ENCODE measurements around the gene PUS10.
"Not testable (repeated sequence)": the region's sequence is repeated elsewhere in the genome, so short reads cannot be mapped to it uniquely, and the experiment has no call there.

The PUS10 gene, protein sequence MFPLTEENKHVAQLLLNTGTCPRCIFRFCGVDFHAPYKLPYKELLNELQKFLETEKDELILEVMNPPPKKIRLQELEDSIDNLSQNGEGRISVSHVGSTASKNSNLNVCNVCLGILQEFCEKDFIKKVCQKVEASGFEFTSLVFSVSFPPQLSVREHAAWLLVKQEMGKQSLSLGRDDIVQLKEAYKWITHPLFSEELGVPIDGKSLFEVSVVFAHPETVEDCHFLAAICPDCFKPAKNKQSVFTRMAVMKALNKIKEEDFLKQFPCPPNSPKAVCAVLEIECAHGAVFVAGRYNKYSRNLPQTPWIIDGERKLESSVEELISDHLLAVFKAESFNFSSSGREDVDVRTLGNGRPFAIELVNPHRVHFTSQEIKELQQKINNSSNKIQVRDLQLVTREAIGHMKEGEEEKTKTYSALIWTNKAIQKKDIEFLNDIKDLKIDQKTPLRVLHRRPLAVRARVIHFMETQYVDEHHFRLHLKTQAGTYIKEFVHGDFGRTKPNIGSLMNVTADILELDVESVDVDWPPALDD

DNA sequence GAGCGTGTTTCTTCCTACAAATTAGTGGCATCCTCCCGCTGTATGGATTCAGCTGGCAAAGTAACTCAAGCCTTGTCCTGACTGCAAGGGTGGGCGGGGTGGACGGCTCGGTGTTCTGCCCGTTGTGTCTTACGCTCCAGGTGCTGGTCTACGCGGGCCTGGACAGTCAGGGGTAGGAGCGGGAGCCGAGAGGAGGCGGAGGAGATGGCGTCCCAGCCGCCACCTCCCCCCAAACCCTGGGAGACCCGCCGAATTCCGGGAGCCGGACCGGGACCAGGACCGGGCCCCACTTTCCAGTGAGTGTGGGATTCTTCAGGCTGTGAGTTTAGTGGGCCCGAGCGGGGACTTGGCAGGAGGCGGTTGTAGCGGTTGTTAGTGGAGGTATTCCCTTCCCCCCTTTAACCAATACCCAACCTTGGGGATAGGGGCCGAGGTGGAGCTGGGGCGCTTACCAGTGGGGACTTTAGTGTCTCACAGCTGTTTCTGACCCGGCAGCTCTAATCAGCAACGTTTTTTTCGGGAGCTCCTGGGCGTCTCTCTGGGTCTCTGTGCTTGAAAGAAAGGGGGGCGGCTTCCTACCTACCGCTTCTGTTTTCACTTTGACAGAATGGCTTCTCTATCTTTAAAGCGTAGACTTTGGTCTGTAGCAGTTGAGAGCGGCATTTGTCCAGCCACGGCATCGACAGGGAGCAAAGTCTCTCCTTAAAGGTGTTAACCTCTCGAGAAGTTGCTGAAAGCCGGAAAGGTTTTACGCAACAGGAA is at the start of gene PUS10, which contains the start of gene PEX13:
Gene PUS10, minus strand, starts transcription at position 700 of the 762 bp plus-strand sequence. CDS start 6,365 bp downstream, outside the sequence.
Gene PEX13, plus strand, starts transcription at position 165 of the 762 bp plus-strand sequence. Its CDS starts 40 bp downstream, at position 205.
- Mint-ChIP-seq H3K4me3 (peak within 1 kb of the TSS; percentile 99), H3K4me1 (ENCODE audit: low read depth) (peaks cover 53% of the 10 kb centered on the region), H3K36me3 (peaks cover 7% of the 10 kb centered on the region), H3K27me3 (no peaks in the 10 kb centered on the region), H3K9me3 (ENCODE audit: low read depth) (no peaks in the 10 kb centered on the region), H3K27ac (peak within 1 kb of the TSS; percentile 100)

DNA sequence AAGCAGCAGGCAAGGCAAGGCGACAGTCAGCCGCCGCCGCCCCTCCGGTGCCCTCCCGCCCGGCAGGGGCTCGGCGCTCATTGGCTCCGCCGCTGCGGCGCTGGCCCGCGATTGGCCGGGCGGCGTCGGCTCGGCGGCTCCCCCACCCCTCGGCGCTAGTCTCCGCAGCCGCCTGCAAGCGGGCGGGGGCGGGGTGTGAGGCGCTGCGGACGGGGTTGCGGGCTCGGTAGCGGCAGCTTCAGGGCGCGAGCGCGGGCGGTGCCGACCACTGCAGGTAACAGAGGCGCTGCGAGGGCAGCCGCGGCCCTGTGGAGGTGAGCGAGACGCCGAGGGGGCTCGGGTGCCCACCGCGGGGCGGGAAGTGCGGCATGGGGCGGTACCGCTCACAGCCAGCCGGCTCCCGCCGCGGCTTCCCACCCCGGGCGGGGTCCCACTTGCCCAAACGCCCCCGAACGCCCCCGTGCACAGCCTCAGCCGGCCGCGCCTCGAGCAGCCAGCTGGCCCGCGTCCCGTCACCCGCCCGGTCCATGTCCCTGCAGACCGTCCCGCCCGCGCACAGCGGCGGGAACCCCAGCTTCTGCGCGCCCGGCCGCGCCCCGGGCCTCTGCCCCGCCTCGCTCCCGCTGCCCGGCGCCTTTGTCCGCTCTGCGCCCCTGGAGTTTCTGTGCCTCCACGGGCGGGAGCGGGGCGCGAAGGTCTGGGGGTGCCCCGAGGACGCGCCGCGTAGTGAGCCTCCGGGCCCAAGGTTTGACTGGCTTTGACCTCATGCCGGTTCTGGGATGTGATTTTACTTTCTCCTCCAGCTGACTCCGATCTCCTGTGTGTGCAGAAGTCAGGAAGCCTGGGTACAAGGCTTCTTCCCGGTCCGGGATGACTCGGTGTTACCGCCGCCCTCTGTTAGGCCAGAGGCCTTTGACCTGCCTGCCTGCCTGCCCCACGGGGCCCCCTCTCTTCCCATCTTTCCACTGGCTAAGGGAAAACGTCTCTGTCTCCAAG is 48.0 kb upstream of the PUS10 start, which contains the start of gene SANBR:
Gene SANBR, plus strand, starts transcription at position 158 of the 996 bp plus-strand sequence. CDS start 4,480 bp downstream, outside the sequence.
- H3K9me3 Mint-ChIP-seq (ENCODE audit: low read depth) = no peaks in the 10 kb centered on the region
- no peaks in the 10 kb centered on the region for H3K36me3 Mint-ChIP-seq
- H3K27me3 Mint-ChIP-seq = no peaks in the 10 kb centered on the region
- H3K4me3 Mint-ChIP-seq = peak within 1 kb of the TSS; percentile 90
- H3K27ac Mint-ChIP-seq = peak within 1 kb of the TSS; percentile 68
- H3K4me1 Mint-ChIP-seq (ENCODE audit: low read depth) = peaks cover 8% of the 10 kb centered on the region

DNA sequence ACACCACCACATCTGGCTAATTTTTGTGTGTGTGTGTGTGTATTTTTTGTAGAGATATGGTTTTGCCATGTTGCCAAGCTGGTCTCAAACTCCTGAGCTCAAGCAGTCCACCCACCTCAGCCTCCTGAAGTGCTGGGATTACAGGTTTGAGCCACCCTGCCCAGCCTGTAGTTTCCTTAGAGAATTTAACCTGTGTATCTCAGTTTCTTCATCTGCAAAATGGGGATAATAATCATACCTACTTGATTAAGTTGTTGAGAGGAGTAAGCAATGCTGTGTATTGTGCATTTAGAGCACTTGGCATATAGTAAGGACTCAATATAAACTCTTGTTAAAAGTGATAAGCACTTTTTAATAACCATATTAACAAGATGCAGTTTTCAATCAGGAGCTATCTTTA is 41.3 kb upstream of the PUS10 start:
- H3K4me1 Mint-ChIP-seq (ENCODE audit: low read depth) = peaks cover 5% of the 10 kb centered on the region
- H3K27me3 Mint-ChIP-seq = no peaks in the 10 kb centered on the region
- no peak overlapping the region for H3K4me3 Mint-ChIP-seq
- no peaks in the 10 kb centered on the region for H3K9me3 Mint-ChIP-seq (ENCODE audit: low read depth)
- peaks cover 6% of the 10 kb centered on the region for H3K36me3 Mint-ChIP-seq
- no peak overlapping the region for H3K27ac Mint-ChIP-seq

DNA sequence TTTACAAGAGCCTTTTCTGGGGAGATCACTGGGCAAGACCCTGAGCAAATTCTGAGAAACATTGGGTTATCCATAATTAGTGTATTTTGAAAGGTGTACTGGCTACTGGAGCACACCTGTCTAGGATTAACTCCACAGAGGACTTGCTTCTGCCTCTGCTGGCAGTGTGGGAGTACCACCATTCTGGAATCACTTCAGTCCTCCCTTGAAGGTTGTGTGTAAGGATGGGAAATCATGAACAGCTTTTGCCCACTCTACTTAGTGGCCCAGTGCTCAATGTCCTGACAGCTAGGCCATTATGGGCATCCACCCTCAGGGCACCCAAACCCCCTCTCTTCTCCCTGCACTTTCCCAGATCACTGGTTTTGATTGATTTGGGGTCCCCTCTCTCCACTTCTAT is 39.5 kb upstream of the PUS10 start:
- no peak overlapping the region for H3K4me3 Mint-ChIP-seq
- peaks cover 10% of the 10 kb centered on the region for H3K36me3 Mint-ChIP-seq
- H3K9me3 Mint-ChIP-seq (ENCODE audit: low read depth) = no peaks in the 10 kb centered on the region
- peaks cover 5% of the 10 kb centered on the region for H3K4me1 Mint-ChIP-seq (ENCODE audit: low read depth)
- no peak overlapping the region for H3K27ac Mint-ChIP-seq
- H3K27me3 Mint-ChIP-seq = no peaks in the 10 kb centered on the region

DNA sequence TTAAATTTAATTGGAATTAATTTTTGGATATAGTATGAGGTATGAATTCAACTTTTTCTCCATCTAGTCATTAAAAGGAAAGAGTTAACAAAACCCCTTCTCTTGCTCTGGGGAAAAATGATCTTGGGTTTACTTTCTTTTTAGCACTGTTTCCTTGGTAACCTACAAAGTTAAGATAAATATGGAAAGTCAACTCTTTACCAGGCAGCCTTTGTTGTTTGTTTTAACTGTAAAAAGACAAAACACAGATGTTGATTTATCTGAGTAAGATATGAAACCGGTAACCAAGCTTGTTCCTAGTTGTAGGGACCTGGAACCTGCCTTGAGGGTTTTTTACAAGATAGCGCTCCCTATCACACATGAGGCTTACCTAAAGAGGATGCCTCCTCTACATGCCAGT is 37.5 kb upstream of the PUS10 start:
- Mint-ChIP-seq H3K27me3 (no peaks in the 10 kb centered on the region), H3K4me3 (no peak overlapping the region), H3K9me3 (ENCODE audit: low read depth) (no peaks in the 10 kb centered on the region), H3K36me3 (peaks cover 10% of the 10 kb centered on the region), H3K4me1 (ENCODE audit: low read depth) (peaks cover 5% of the 10 kb centered on the region), H3K27ac (no peak overlapping the region)

DNA sequence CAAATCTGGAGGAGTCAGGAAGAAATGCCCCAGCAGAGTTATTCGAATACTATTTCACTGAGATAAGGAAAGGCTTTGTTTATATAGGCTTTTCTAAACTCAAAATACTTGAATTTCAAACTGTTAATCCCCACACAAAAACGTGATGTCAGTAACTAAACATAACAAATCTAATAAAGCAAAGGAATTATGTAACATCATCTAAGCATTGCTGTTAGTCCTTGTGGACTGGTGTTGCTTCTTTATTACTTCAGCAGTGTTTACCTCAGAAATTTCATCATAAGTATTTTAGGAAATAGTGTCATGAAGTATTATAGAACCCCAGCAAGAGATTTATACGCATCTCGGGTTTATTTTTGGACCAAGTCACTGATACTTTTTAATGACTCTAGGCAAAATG is 27.9 kb upstream of the PUS10 start:
- Mint-ChIP-seq H3K36me3 (peaks cover 7% of the 10 kb centered on the region), H3K4me1 (ENCODE audit: low read depth) (peaks cover 15% of the 10 kb centered on the region), H3K27me3 (no peaks in the 10 kb centered on the region), H3K4me3 (no peak overlapping the region), H3K9me3 (ENCODE audit: low read depth) (no peaks in the 10 kb centered on the region), H3K27ac (peak overlapping the region; percentile 1)

DNA sequence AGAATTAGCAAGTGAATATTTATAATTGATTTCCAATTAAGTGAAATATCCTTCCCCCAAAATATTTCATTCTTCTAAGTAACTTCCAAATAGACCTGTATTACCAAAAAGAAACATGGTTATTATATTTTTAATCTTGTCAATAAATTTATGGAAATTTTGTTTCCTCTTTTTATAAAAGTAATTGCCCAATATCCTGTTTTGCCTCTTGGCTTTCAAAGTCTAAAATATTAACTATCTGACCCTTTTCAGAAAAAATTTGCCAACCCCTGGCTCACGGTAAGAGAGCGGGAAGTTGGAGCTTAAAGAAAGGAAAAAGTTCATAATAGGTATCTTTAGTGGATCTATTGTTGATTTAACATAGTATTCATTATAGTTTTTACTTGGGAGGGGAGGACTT is 27.2 kb upstream of the PUS10 start:
- Mint-ChIP-seq H3K27me3 (no peaks in the 10 kb centered on the region), H3K4me1 (ENCODE audit: low read depth) (peaks cover 17% of the 10 kb centered on the region), H3K36me3 (peaks cover 7% of the 10 kb centered on the region), H3K27ac (no peak overlapping the region), H3K4me3 (no peak overlapping the region), H3K9me3 (ENCODE audit: low read depth) (no peaks in the 10 kb centered on the region)

DNA sequence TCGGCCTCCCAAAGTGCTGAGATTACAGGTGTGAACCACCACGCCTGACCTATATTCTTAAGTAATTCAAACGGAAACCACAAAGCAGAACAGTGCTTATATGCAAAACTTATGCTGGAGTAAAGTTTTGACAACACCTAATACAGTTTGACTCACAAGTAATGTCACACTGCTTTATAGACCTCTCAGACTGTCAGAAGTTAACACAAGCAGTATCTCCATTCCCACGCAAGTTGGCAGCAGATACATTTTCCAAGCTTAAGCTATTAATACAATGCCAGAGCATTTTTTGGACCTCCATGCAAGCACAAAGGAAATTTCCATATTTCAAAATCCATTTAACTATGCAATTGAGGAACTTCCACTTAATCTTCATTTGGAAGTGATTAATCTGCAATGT is 26.6 kb upstream of the PUS10 start:
- Mint-ChIP-seq H3K36me3 (peaks cover 7% of the 10 kb centered on the region), H3K4me1 (ENCODE audit: low read depth) (peaks cover 17% of the 10 kb centered on the region), H3K9me3 (ENCODE audit: low read depth) (no peaks in the 10 kb centered on the region), H3K4me3 (no peak overlapping the region), H3K27me3 (no peaks in the 10 kb centered on the region), H3K27ac (no peak overlapping the region)

DNA sequence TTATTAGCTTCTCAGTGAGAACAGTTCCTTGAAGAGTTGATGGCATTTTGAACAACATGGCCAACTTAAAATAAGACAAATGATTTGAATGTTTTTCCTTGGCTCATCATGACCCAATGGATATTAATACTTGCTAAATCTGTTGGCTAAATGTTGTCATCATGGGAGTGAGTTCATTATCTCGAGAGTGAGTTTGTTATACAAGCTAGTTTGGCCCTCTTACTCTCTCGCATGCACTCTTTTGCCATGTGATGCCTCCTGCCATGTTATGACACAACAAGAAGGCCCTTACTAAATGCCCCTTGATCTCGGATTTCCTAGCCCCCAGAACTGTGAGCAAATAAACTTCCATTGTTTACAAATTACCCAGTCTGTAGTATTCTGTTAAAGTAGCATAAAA is 24.8 kb upstream of the PUS10 start:
- Mint-ChIP-seq H3K27ac (no peak overlapping the region), H3K36me3 (peaks cover 6% of the 10 kb centered on the region), H3K27me3 (no peaks in the 10 kb centered on the region), H3K9me3 (ENCODE audit: low read depth) (no peaks in the 10 kb centered on the region), H3K4me1 (ENCODE audit: low read depth) (peaks cover 17% of the 10 kb centered on the region), H3K4me3 (no peak overlapping the region)

DNA sequence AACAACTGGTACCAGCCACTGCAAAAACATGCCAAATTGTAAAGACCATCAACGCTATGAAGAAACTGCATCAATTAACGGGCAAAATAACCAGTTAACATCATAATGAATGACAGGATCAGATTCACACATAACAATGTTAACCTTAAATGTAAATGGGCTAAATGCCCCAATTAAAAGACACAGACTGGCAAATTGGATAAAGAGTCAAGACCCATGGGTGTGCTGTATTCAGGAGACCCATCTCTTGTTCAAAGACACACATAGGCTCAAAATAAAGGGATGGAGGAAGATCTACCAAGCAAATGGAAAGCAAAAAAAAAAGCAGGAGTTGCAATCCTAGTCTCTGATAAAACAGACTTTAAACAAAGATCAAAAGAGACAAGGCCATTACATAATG is 18.6 kb upstream of the PUS10 start:
- H3K4me3 Mint-ChIP-seq; H3K27me3 Mint-ChIP-seq; H3K27ac Mint-ChIP-seq; H3K4me1 Mint-ChIP-seq (ENCODE audit: low read depth); H3K9me3 Mint-ChIP-seq (ENCODE audit: low read depth): not testable (repeated sequence)
- peaks cover 24% of the 10 kb centered on the region for H3K36me3 Mint-ChIP-seq

DNA sequence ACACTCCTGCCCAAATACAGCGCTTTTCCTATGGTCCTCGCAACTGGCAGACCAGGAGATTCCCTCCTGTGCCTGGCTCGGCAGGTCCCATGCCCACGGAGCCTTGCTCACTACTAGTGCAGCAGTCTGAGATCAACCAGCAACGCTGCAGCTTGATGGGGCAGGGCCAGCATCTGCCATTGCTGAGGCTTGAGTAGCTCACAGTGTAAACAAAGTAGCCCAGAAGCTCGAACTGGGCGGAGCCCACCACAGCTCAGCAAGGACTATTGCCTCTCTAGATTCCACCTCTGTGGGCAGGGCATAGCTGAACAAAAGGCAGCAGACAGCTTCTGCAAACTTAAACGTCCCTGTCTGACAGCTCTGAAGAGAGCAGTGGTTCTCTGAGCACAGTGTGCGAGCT is 16.5 kb upstream of the PUS10 start:
- H3K36me3 Mint-ChIP-seq = peaks cover 25% of the 10 kb centered on the region
- H3K4me3 Mint-ChIP-seq; H3K4me1 Mint-ChIP-seq (ENCODE audit: low read depth); H3K9me3 Mint-ChIP-seq (ENCODE audit: low read depth); H3K27ac Mint-ChIP-seq; H3K27me3 Mint-ChIP-seq: not testable (repeated sequence)

DNA sequence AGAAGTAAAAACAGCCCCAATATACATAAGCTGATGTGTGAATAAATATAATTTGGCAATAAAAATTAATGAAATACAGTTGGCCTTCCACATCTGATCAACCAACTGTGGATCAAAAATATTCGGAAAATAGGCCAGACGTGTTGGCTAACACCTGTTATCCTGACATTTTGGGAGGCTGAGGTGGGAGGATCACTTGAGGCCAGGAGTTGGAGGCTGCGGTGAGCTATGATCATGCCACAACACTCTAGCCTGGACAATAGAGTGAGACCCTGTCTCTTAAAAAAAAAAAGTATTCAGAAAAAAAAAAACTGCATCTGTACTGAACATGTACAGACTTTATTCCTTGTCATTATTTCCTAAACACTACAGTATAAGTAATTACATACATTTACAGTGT is 11.5 kb upstream of the PUS10 start:
- H3K27ac Mint-ChIP-seq = no peak overlapping the region
- peaks cover 17% of the 10 kb centered on the region for H3K36me3 Mint-ChIP-seq
- H3K27me3 Mint-ChIP-seq = no peaks in the 10 kb centered on the region
- no peaks in the 10 kb centered on the region for H3K9me3 Mint-ChIP-seq (ENCODE audit: low read depth)
- H3K4me1 Mint-ChIP-seq (ENCODE audit: low read depth) = peaks cover 12% of the 10 kb centered on the region
- H3K4me3 Mint-ChIP-seq = no peak overlapping the region

DNA sequence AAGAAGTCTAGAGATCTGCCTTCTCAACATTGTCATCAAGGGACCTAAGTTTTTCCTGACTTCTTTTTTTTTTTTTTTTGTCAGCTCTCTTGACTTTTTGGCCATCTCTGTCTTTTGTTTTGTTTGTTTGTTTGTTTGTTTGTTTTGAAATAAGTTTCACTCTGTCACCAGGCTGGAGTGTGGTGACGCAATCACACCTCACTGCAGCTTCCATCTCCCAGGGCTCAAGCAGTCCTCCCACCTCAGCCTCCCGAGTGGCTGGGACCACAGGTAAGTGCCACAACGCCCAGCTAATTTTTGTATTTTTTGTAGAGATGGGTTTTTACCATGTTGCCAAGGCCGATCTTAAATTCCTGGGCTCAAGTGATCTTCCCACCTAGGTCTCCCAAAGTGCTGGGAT is 5.6 kb upstream of the PUS10 start:
- no peaks in the 10 kb centered on the region for H3K27me3 Mint-ChIP-seq
- peaks cover 49% of the 10 kb centered on the region for H3K4me1 Mint-ChIP-seq (ENCODE audit: low read depth)
- no peak overlapping the region for H3K27ac Mint-ChIP-seq
- H3K4me3 Mint-ChIP-seq = no peak overlapping the region
- no peaks in the 10 kb centered on the region for H3K9me3 Mint-ChIP-seq (ENCODE audit: low read depth)
- H3K36me3 Mint-ChIP-seq = peaks cover 15% of the 10 kb centered on the region

DNA sequence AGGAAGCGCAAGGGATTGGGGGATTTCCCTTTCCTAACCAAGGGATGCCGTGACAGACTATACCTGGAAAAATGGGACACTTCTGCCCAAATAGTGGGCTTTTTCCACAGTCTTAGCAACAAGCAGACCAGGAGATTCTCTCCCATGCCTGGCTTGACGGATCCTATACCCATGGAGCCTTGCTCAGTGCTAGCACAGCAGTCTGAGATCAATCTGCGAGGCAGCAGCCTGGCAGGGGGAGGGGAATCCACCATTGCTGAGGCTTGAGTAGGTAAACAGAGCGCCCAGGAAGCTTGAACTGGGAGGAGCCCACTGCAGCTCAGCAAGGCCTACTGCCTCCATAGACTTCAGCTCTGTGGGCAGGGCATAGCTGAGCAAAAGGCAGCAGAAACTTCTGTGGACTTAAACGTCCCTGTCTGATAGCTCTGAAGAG is 3.2 kb upstream of the PUS10 start:
- H3K27ac Mint-ChIP-seq = no peak overlapping the region
- no peak overlapping the region for H3K4me3 Mint-ChIP-seq
- H3K36me3 Mint-ChIP-seq = peaks cover 9% of the 10 kb centered on the region
- H3K27me3 Mint-ChIP-seq = no peaks in the 10 kb centered on the region
- no peaks in the 10 kb centered on the region for H3K9me3 Mint-ChIP-seq (ENCODE audit: low read depth)
- H3K4me1 Mint-ChIP-seq (ENCODE audit: low read depth) = peaks cover 55% of the 10 kb centered on the region
